Left lung (tissue), 10 donors: ENCODE measurements around the gene RDM1. TPM values are rescaled to one million over a fixed set of nuclear protein-coding genes. Genes with fewer than 3 reads are reported as not detected.

Source experiments
- ATAC-seq: fragments of 200-7000 bp; cut with Tn5 transposase; one replicate; pipeline ENCODE4 v1.9.1; 2020; ENCODE audit warnings: moderate library complexity
- DNase-seq, 4 donors: peaks; one replicate each; pipeline ENCODE4 v3.0.0-alpha.2; 2013 to 2020
- H3K27ac ChIP-seq, 2 donors: fragments of 200-600 bp; sonication (generic) in 1 of 2; one replicate each; pipeline versions ENCODE4 v1.5.0 to v1.8.0; 2020 to 2021
- H3K27me3 ChIP-seq, 2 donors: fragments of 200-600 bp; sonication (generic) in 1 of 2; one replicate each; pipeline versions ENCODE4 v1.5.0 to v1.8.0; 2020 to 2021
- H3K36me3 ChIP-seq, 2 donors: fragments of 200-600 bp; sonication (generic) in 1 of 2; one replicate each; pipeline versions ENCODE4 v1.5.0 to v1.8.0; 2020 to 2021
- H3K4me1 ChIP-seq, 2 donors: fragments of 200-600 bp; one replicate each; pipeline ENCODE4 v1.8.0; 2021
- H3K4me3 ChIP-seq, 2 donors: fragments of 200-600 bp; sonication (generic) in 1 of 2; one replicate each; pipeline versions ENCODE4 v1.5.0 to v1.8.0; 2020 to 2021; ENCODE audit warnings: mild to moderate bottlenecking in 1 of 2
- H3K9me3 ChIP-seq, 2 donors: fragments of 200-600 bp; sonication (generic) in 1 of 2; one replicate each; pipeline versions ENCODE4 v1.5.0 to v1.8.0; 2020 to 2021
- CTCF ChIP-seq, 2 donors: fragments of 200-600 bp; sonication (generic) in 1 of 2; IDR thresholded peaks; one replicate each; pipeline versions ENCODE4 v1.5.0 to v1.8.0; 2021; ENCODE audit warnings: antibody characterized with exemption in 2 of 2
- intact Hi-C, 2 donors: fragments of 100-400 bp; cut with DNase I; formaldehyde crosslinking; loops; one replicate each; pipeline versions ENCODE4 v1.11.2 to v1.14.2; 2022
- polyA plus RNA-seq, 6 donors: library from polyadenylated mRNA; unstranded; fragments of 120-200 nt; gene quantifications; one replicate each; pipeline ENCODE4 v1.2.1, GENCODE V29; 2013; ENCODE audit not compliant: insufficient read length in 6 of 6
- total RNA-seq, 2 donors: library from RNA; stranded (reverse); fragmentation: NEBNext Ultra II Directional; extraction: Animal tissue kit (Norgen Biotek cat#: 25700); gene quantifications; one replicate each; pipeline ENCODE4 v1.2.1, GENCODE V29; 2021
- donor health status: DM: no; HTN: yes; CAD: no.
- donor health status: DM: no; HTN: no; CAD: no.

The RDM1 gene
- total and polyA plus RNA-seq, 8 donors: 1.8 to 4.2 (median 2.5) TPM; not detected in 1

DNA sequence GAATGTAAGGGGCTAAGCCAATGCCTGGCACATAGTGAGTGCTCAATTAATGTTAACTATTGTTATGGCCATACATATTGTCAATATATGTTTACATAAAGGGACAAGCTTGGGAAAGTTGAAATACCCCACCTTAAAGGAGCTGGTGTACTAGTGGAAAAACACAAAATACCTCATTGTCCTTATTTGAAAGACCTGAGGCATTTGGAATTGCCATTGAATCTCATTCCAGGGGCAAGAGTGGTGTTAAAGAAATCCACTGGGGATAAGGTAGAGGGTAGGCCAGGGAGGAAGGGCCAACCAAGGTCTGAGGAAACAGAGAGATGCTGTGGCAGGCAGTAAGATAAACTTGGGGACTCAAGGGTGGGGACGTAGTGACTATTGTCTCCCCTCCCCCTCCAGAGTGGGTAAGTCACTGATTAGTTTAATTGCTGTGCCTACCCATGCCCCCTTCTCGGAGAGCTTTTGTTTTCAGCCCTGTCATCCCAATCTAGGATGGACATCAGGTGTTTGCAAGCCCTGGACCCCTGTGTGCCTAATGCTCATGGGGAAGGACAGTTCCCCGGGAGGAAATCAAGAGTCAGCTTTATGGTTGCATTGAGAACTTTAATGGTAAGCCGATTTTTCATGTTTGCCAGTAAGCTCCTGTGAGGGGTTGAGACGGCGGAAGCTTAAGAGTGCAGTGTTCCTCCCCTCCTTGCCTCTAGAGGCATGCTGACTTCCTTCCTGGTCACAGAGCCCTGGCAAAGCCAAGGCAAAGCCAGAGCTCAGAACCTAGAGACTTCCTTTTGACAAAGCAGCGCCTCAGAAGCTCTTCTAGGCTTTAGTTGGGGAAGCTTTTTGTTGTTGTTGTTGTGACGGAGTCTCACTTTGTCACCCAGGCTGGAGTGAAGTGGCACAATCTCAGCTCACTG, 59.4 kb downstream of the RDM1 start:
- Histone ChIP-seq H3K36me3 (no peaks in the 10 kb centered on the region), H3K27me3 (no peaks in the 10 kb centered on the region), H3K4me3 (no peak overlapping the region), H3K27ac (no peak overlapping the region), H3K9me3 (no peaks in the 10 kb centered on the region), H3K4me1 (peaks cover 6 to 10% of the 10 kb centered on the region in 2 donors)
- intact Hi-C loops: no loop called here
- DNase-seq (no peak), ATAC-seq (peak; percentile 62)
- no peak for TF ChIP-seq CTCF (IDR thresholded peaks at IDR 0.05)

DNA sequence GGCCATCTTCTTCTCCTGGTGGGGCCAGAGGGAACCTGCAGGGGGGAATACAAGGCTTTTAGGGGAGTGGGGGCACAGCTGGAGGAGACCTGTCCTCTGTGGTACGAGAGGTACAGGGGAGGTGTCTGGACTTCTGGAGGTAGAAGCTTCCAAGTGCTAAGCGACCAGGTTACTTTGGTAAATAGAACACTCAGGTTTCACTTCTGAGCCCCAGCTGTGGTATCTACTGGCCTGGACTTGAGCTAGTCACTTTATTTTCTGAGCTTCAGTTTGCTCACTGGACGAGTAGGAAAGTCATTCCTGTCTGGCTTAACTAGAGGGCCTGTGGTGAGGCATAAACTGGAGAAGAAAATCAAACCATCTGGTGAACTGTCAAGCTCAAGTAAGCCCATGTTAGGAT, 61.8 kb downstream of the RDM1 start, which contains the start of gene HEATR9:
Gene HEATR9, minus strand, starts transcription at position 155 of the 400 bp plus-strand sequence. Its CDS starts 149 bp downstream, at position 6.
- intact Hi-C loops: no loop called here
- Histone ChIP-seq H3K9me3 (no peaks in the 10 kb centered on the region), H3K4me1 (peaks cover 0 to 12% of the 10 kb centered on the region in 2 donors), H3K27ac (no peak within 1 kb of the TSS), H3K4me3 (no peak within 1 kb of the TSS), H3K27me3 (no peaks in the 10 kb centered on the region), H3K36me3 (no peaks in the 10 kb centered on the region)
- DNase-seq: no peak
- ATAC-seq: no peak
- TF ChIP-seq CTCF (IDR thresholded peaks at IDR 0.05): no peak

Other genes starting within 250 kb of the RDM1 start
- gene RASL10B, start 199.1 kb downstream of the RDM1 start, total RNA-seq: under 1 TPM; 0.52 to 0.82 TPM
- gene RASL10B, start 199.1 kb downstream of the RDM1 start, polyA plus RNA-seq: 1 to 10 TPM; 2.9 to 3.4 (median 3.1) TPM
- gene GAS2L2, start 177.5 kb downstream of the RDM1 start, total RNA-seq: 1 to 10 TPM in 1 of 2 donors, under 1 TPM in 1; 0.35 to 1.6 TPM
- 1 to 10 TPM in 4 of 6 donors, under 1 TPM in 2; 0.15 to 1.8 (median 1.1) TPM for gene GAS2L2, start 177.5 kb downstream of the RDM1 start, polyA plus RNA-seq
- not detected for gene C17orf50, start 169.9 kb downstream of the RDM1 start, total RNA-seq
- gene C17orf50, start 169.9 kb downstream of the RDM1 start, polyA plus RNA-seq: under 1 TPM in 3 of 6 donors, not detected in 3; 0.16 to 0.21 (median 0.20) TPM
- 10 to 100 TPM; 39.5 to 95.0 TPM for gene MMP28, start 135.1 kb downstream of the RDM1 start, total RNA-seq
- gene MMP28, start 135.1 kb downstream of the RDM1 start, polyA plus RNA-seq: 1 to 10 TPM; 6.6 to 9.2 (median 8.5) TPM
- gene TAF15, start 121.3 kb downstream of the RDM1 start, total RNA-seq: 100 to 1,000 TPM; 140 to 163 TPM
- 100 to 1,000 TPM; 232 to 277 (median 251) TPM for gene TAF15, start 121.3 kb downstream of the RDM1 start, polyA plus RNA-seq
- under 1 TPM in 1 of 2 donors, not detected in 1; 0.37 TPM for gene HEATR9, start 61.9 kb downstream of the RDM1 start, total RNA-seq
- under 1 TPM in 4 of 6 donors, not detected in 2; 0.17 to 0.28 (median 0.19) TPM for gene HEATR9, start 61.9 kb downstream of the RDM1 start, polyA plus RNA-seq
- 10 to 100 TPM in 1 of 2 donors, 1 to 10 TPM in 1; 5.3 to 12.4 TPM for gene CCL5, start 50.4 kb downstream of the RDM1 start, total RNA-seq
- 1 to 10 TPM; 2.9 to 5.8 (median 3.7) TPM for gene CCL5, start 50.4 kb downstream of the RDM1 start, polyA plus RNA-seq
- gene LYZL6, start 12.9 kb upstream of the RDM1 start, total RNA-seq: not detected
- gene LYZL6, start 12.9 kb upstream of the RDM1 start, polyA plus RNA-seq: not detected
- not detected for gene CCL16, start 50.7 kb upstream of the RDM1 start, total RNA-seq
- 1 to 10 TPM in 3 of 6 donors, under 1 TPM in 3; 0.40 to 1.2 (median 0.97) TPM for gene CCL16, start 50.7 kb upstream of the RDM1 start, polyA plus RNA-seq
- 10 to 100 TPM; 14.2 to 23.3 TPM for gene CCL14, start 56.0 kb upstream of the RDM1 start, total RNA-seq
- 100 to 1,000 TPM in 2 of 6 donors, 10 to 100 TPM in 4; 64.7 to 123 (median 90.9) TPM for gene CCL14, start 56.0 kb upstream of the RDM1 start, polyA plus RNA-seq
- 1 to 10 TPM in 1 of 2 donors, under 1 TPM in 1; 0.23 to 1.3 TPM for gene CCL15, start 70.8 kb upstream of the RDM1 start, total RNA-seq
- gene CCL15, start 70.8 kb upstream of the RDM1 start, polyA plus RNA-seq: under 1 TPM in 4 of 6 donors, not detected in 2; 0.15 to 0.43 (median 0.33) TPM
- 1 to 10 TPM; 6.6 to 9.3 TPM for gene CCL23, start 87.2 kb upstream of the RDM1 start, total RNA-seq
- under 1 TPM in 4 of 6 donors, not detected in 2; 0.32 to 0.52 (median 0.45) TPM for gene CCL23, start 87.2 kb upstream of the RDM1 start, polyA plus RNA-seq
- 100 to 1,000 TPM; 227 to 348 TPM for gene CCL18, start 133.5 kb upstream of the RDM1 start, total RNA-seq
- under 1 TPM in 1 of 6 donors, not detected in 5; 0.20 TPM for gene CCL18, start 133.5 kb upstream of the RDM1 start, polyA plus RNA-seq
- 10 to 100 TPM in 1 of 2 donors, 1 to 10 TPM in 1; 3.2 to 40.9 TPM for gene CCL3, start 159.4 kb upstream of the RDM1 start, total RNA-seq
- gene CCL3, start 159.4 kb upstream of the RDM1 start, polyA plus RNA-seq: 10 to 100 TPM in 3 of 6 donors, 1 to 10 TPM in 3; 2.0 to 18.6 (median 10.2) TPM
- 10 to 100 TPM in 1 of 2 donors, 1 to 10 TPM in 1; 6.4 to 62.0 TPM for gene CCL4, start 173.1 kb upstream of the RDM1 start, total RNA-seq
- gene CCL4, start 173.1 kb upstream of the RDM1 start, polyA plus RNA-seq: 10 to 100 TPM in 1 of 6 donors, 1 to 10 TPM in 4, under 1 TPM in 1; 0.72 to 11.4 (median 5.7) TPM
- gene TBC1D3B, start 245.9 kb upstream of the RDM1 start, total RNA-seq: 1 to 10 TPM; 6.7 to 8.8 TPM
- 10 to 100 TPM; 11.2 to 26.5 (median 17.9) TPM for gene TBC1D3B, start 245.9 kb upstream of the RDM1 start, polyA plus RNA-seq